NCI-H510A treated with DMSO at 0.1 percent for 48 hours (cell line): ENCODE results near the gene PSMB11.
A peak's percentile ranks its signal among the peaks of the same experiment; 100 is the strongest.
"Not testable (repeated sequence)": the region's sequence is repeated elsewhere in the genome, so short reads cannot be mapped to it uniquely, and the experiment has no call there.

Experiments used
- DNase-seq: peaks from one replicate; lab custom pipeline; 2025; lab: John Stamatoyannopoulos, UW

The PSMB11 gene

DNA sequence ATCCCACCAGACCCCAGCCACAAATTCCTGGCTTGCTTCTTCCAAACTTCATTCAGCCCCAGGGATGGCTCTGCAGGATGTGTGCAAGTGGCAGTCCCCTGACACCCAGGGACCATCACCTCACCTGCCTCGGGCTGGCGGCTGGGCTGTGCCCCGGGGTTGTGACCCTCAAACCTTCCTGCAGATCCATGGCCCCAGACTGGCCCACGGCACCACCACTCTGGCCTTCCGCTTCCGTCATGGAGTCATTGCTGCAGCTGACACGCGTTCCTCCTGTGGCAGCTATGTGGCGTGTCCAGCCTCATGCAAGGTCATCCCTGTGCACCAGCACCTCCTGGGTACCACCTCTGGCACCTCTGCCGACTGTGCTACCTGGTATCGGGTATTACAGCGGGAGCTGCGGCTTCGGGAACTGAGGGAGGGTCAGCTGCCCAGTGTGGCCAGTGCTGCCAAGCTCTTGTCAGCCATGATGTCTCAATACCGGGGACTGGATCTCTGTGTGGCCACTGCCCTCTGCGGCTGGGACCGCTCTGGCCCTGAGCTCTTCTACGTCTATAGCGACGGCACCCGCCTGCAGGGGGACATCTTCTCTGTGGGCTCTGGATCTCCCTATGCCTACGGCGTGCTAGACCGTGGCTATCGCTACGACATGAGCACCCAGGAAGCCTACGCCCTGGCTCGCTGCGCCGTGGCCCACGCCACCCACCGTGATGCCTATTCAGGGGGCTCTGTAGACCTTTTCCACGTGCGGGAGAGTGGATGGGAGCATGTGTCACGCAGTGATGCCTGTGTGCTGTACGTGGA lies at the start of gene PSMB11:
Gene PSMB11, plus strand, starts transcription at position 51 of the 804 bp plus-strand sequence. Its CDS starts 14 bp downstream, at position 65.
- no peak for DNase-seq

- DNase-seq = no peak
Measured at GRCh38 chr14:22993517-22993916, 48.5 kb upstream of the PSMB11 start.

DNA sequence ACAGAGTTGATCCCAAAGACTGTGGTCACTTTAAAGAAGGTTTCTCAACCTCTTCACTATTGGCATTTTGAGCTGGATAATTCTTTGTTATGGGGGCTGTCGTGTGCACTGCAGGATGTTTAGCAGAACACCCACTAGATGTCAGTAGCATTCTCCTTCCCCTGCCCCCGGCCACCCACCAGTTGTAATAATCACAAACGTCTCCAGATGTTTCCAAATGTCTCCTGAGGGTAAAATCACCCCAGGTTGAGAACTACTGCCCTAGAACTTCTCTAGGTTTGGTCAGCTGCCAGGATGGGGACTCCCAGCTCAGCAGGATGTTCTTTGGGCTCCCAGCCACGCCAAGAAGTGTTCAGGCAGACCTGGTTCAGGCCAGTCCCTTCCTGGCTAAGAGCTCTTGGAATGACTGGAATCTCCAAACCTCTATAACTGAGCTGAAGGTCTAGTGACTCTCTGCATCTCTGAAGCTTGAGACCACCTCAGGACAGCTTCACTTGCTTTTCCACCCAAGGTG lies 47.2 kb upstream of the PSMB11 start:
- DNase-seq = peak; percentile 24

GRCh38 chr14:22995889-22996625 lies 46.0 kb upstream of the PSMB11 start:
- DNase-seq = no peak

DNA sequence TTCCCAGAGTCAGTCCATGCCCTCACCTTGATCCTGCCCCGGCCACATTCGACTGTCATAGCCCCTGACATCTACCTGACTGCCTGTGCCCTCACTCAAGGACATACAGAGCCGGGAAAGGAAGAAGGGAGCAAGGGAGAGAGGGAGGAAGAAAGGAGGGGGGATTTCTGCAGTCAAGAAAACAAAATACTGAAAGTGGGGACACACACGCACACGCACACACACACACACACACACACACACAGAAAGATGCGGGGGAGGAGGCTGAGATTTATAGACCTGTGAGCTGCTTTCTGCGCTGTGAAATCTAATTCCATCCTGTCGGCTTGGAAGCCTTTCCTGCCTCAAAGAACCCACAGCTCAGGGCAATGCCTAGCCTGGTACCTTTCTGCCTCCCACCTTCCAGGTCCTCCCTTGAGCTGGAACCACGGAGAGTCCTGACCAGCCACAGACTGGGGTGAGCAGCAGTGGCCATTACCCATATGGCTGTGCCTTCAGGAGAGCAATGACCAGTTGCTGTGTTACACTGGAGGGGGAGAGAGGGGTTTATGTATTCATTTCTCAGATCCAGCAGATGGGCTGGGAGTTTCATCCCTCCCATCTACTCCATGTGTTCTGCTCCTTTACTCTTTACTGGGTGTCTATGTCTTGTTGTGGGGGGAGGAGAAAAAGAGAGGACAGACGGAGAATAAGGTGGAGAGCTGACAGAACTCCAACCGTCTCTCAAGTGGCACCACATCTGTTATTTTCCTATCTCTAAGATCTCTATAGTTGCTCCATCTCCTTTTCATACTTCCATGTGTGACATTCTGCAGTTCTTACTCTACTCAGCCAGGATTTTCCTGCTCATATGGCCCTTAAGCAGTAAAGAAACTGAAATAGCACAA lies 45.0 kb upstream of the PSMB11 start:
- no peak for DNase-seq

- no peak for DNase-seq
Measured at GRCh38 chr14:22997676-22998323, 44.2 kb upstream of the PSMB11 start.

- no peak for DNase-seq
Measured at GRCh38 chr14:22998329-22999012, 43.5 kb upstream of the PSMB11 start.

- DNase-seq = no peak
Measured at GRCh38 chr14:23000860-23001259, 41.2 kb upstream of the PSMB11 start.

DNA sequence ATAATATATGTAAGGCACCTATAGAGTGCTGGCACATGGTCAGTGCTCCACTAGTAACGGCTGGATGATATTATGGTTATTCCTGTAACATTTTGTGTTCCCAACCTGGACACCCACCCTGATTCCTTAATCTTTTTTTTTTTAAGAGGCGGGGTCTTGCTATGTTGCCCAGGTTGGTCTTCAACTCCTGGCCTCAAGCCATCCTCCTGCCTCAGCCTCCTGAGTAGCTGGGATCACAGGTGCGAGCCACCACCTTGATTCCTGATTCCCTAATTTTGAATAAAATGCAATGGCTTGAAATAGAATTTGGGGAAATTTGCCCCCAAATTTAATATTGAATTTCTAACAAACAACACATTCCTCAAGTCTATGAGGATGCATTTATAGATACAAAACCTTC lies 39.4 kb upstream of the PSMB11 start:
- no peak for DNase-seq

DNA sequence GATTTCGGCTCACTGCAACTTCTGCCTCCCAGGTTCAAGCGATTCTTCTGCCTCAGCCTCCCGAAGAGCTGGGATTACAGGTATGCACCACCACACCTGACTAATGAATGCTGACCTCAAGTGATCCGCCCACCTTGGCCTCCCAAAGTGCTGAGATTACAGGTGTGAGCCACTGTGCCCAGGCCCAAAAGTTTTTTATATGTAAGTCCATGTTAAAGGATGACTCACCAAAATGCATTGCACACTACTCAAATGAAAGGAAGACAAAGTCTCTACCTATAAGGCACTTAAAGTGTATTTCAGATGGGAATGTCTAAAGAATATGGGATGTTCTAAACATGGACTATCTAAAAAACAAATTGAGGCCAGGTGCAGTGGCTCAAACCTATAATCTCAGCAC lies 37.7 kb upstream of the PSMB11 start:
- not testable (repeated sequence) for DNase-seq

DNA sequence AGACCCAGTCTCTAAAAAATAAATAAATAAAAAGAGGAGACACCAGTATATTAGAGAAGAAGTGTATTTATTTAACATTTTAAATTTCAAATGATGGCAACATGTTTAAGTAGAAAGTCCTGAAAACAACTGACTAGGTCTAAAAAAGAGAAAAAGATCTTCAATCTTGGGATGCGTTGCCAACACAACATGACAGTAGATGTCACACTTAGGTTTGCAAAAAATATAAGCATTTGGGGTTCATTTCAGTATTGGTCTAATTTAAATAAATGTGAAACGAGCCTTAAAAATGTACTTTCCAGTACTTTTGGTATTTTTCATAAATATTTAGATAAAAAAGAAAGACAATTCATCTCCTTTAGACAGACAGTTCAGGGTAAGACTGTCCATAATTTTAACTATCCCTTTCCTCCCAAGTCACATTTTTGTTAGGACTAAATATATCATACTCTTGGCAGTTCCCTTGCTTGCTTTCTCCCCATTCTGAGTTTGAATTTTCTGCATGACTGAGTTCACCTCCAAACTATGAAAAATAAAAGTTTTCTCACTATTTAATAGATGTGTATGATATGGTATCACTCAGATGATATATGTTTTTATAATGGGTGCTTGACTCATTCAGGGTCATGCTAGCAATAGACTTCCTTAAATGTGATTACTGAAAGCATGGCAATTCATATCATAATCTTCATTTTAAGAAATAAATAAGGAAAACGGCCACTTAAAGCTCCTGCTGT lies 36.4 kb upstream of the PSMB11 start:
- DNase-seq = no peak

- no peak for DNase-seq
Measured at GRCh38 chr14:23006188-23006534, 35.9 kb upstream of the PSMB11 start.

DNA sequence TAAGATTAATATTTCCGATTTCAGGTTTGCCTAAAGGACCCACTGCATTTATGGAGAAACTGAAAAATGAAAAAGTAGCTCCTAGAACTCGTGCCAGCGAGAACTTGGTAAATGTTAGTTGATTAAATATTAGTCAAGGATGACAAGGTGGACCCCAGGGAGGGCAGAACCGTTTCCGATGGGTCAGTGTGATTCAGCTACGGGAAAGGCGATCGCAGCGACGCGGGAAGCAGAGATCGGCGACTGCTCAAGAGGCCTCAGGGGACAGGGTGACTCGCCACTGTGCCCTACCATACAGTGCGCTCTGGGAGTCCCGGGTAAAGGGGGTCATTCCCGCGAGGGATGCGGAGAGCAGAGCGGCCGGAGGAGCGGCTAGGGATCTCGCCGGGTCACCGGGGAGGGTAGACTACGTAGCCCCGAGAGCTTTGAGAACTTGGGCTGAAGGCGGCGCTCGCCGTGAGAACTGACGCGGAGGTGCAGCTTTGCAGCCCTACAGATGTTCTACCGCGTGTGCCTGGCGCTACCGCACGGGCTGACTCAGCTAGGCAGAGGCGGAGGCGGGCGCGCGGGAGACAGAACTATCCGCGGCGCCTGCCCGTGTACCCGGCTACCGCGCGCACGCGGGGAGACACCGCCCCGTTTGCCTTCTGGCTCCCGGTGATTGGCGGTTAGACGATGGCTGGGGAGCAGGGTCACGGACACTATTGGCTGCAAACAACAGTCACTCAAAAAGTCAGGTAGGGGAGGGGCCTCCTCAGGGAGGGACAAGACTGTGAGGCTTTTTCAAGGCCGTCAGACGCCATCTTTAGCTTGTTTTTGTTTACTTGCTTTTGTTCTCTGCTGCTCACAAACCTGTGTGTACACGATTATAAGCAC lies 35.2 kb upstream of the PSMB11 start:
- DNase-seq = peak; percentile 96

- peak; percentile 45 for DNase-seq
Measured at GRCh38 chr14:23008831-23009230, 33.2 kb upstream of the PSMB11 start.

DNA sequence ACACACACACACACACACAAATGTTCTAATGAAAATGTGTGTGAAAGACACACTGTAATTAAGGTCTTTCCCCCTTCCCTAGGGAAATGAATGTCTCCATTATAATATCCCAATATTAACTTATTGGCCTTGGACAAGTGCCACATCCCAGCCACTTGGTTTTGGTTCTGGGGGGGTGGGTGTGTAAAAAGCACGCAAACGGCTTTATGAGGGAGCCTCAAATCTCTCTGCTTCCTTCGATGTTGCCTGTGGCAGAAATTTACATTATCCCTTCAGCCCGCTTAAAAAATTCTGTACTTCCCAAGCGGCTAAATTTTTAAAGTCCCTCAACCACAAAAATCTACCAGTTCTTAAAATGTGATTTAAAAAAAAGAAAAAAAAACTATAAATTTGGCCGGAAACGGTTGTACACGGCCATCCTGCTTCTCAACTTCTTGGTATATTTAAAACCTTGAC lies 32.5 kb upstream of the PSMB11 start:
- no peak for DNase-seq

GRCh38 chr14:23009939-23010726 lies 31.9 kb upstream of the PSMB11 start, which contains the start of gene C14orf93:
TSS of gene C14orf93 (minus strand) at chr14:23010143. CDS start at chr14:22999023, 11,120 bp downstream.
- DNase-seq = peak; percentile 68

DNA sequence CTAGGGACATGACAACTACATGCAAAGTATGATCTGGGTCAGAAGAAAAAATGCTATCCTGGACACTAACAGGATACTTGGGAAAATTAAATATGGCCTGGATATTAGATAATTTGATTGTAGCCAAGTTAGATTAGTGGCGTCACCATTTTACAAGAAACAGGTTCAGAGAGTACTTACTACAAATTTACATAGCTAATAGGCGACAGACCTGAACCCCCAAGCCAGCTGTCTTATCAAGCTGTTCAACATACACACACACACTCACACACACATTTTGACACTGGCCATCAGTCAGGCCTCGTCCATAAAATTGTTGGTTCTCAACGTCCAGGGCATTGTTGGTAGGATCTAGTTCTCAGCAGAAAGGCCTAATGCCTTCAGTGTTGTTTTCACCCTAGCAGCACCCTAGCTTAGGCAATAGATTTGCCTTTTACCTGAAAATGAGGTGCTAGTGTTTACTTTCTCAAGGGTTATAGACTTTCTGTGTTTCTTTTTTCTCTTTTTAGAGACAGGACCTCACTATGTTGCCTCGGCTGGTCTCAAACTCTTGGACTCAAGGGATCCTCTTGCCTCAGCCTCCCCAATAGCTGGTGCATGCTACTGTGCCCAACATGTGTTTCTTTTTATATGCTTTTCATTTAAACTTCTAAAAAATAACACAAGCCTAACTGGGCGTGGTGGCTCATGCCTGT lies 28.8 kb upstream of the PSMB11 start:
- DNase-seq = no peak

- not testable (repeated sequence) for DNase-seq
Measured at GRCh38 chr14:23013749-23014054, 28.3 kb upstream of the PSMB11 start.
